DOHH2 (cell line): ENCODE data around the gene PGM2.

Experiments
- H3F3A ChIP-seq: fragments of 200-600 bp; sonication (generic), shearing (Covaris generic); 2 replicates; pipeline ENCODE4 v1.6.0; 2016; ENCODE audit warnings: antibody characterized with exemption, mild to moderate bottlenecking; ENCODE audit not compliant: control insufficient read depth, insufficient read depth
- H3K27ac ChIP-seq: fragments of 200-600 bp; sonication (generic); 2 replicates; pipeline ENCODE4 v1.5.1; 2014; ENCODE audit warnings: low read depth, mild to moderate bottlenecking, low read length, moderate library complexity
- H3K27me3 ChIP-seq: fragments of 200-600 bp; sonication (generic); 2 replicates; pipeline ENCODE4 v1.6.1; 2014; ENCODE audit warnings: mild to moderate bottlenecking, low read length, mixed read lengths; ENCODE audit not compliant: control insufficient read depth
- H3K36me3 ChIP-seq: fragments of 200-600 bp; sonication (generic); 2 replicates; pipeline ENCODE4 v1.6.1; 2014; ENCODE audit warnings: mild to moderate bottlenecking, low read length, moderate library complexity, mixed read lengths; ENCODE audit not compliant: control insufficient read depth
- H3K4me1 ChIP-seq: fragments of 200-600 bp; sonication (generic); 2 replicates; pipeline ENCODE4 v1.6.1; 2014; ENCODE audit warnings: mild to moderate bottlenecking, low read length, mixed read lengths; ENCODE audit not compliant: control insufficient read depth
- H3K4me2 ChIP-seq: fragments of 200-600 bp; sonication (generic); 2 replicates; pipeline ENCODE4 v1.6.0; 2014; ENCODE audit warnings: mild to moderate bottlenecking, low read length, moderate library complexity
- H3K4me3 ChIP-seq: fragments of 200-600 bp; sonication (generic); 2 replicates; pipeline ENCODE4 v1.5.1; 2014; ENCODE audit warnings: mild to moderate bottlenecking, low read length, mixed read lengths
- H3K79me2 ChIP-seq: fragments of 200-600 bp; sonication (generic); 2 replicates; pipeline ENCODE4 v1.6.1; 2014; ENCODE audit warnings: mild to moderate bottlenecking, low read length, mixed read lengths; ENCODE audit not compliant: control insufficient read depth
- H3K9me2 ChIP-seq: fragments of 200-600 bp; sonication (generic); replicated peaks from 2 replicates; pipeline ENCODE4 v1.6.1; 2014; ENCODE audit warnings: mild to moderate bottlenecking, low read length, mixed read lengths; ENCODE audit not compliant: control insufficient read depth
- H3K9me3 ChIP-seq: fragments of 200-600 bp; sonication (generic); 2 replicates; pipeline ENCODE4 v1.6.1; 2014; ENCODE audit warnings: antibody characterized with exemption, low read length, mixed read lengths; ENCODE audit not compliant: control insufficient read depth, insufficient read depth
- H4K20me1 ChIP-seq: fragments of 200-600 bp; sonication (generic); 2 replicates; pipeline ENCODE4 v1.6.0; 2014; ENCODE audit warnings: low read depth, mild to moderate bottlenecking, antibody characterized with exemption, low read length, moderate library complexity; ENCODE audit not compliant: control insufficient read depth, insufficient read depth
- EZH2phosphoT487 ChIP-seq: fragments of 200-600 bp; sonication (generic); IDR thresholded peaks from 2 replicates; pipeline ENCODE4 v1.6.1; 2017; ENCODE audit warnings: borderline replicate concordance, mild to moderate bottlenecking, antibody characterized with exemption, low read length, moderate library complexity, mixed read lengths
- TF ChIP-seq, protein P1 (sequence below): fragments of 200-600 bp; sonication (generic); IDR thresholded peaks from one replicate; pipeline ENCODE4 v1.5.1; 2014; ENCODE audit warnings: antibody characterized with exemption, mild to moderate bottlenecking, low read depth, low read length; ENCODE audit not compliant: poor library complexity, severe bottlenecking

The PGM2 gene

DNA sequence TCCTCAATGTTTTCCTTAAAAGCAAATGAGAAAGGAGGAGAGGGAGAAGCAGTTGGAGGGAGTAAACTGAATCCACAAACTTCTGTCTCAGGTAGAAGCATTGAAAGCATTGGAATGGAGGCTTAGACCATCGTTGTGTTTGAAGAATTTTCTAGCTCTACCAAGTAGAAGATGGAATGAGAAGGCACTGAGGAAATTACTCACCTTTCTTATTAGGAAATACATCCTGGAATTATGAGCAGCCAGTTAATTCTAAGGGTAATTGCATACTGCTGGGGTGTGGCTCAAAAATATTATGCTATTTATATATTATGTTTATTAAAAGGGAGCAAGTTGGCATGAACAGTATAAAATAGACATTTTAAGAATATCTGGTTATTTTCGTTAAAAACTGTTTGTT, 12.9 kb downstream of the PGM2 start:
- H3K27me3 ChIP-seq = no peaks in the 10 kb centered on the region
- H4K20me1 ChIP-seq = no peaks in the 10 kb centered on the region
- no peak overlapping the region for H3K4me3 ChIP-seq
- H3K4me1 ChIP-seq = peaks cover 10% of the 10 kb centered on the region
- H3K36me3 ChIP-seq = peaks cover 71% of the 10 kb centered on the region
- H3F3A ChIP-seq = no peaks in the 10 kb centered on the region
- no peaks in the 10 kb centered on the region for H3K9me2 ChIP-seq
- no peaks in the 10 kb centered on the region for H3K79me2 ChIP-seq
- no peak overlapping the region for H3K27ac ChIP-seq
- H3K4me2 ChIP-seq = no peak overlapping the region
- no peak for TF ChIP-seq EZH2phosphoT487
- TF ChIP-seq, protein P1, sequence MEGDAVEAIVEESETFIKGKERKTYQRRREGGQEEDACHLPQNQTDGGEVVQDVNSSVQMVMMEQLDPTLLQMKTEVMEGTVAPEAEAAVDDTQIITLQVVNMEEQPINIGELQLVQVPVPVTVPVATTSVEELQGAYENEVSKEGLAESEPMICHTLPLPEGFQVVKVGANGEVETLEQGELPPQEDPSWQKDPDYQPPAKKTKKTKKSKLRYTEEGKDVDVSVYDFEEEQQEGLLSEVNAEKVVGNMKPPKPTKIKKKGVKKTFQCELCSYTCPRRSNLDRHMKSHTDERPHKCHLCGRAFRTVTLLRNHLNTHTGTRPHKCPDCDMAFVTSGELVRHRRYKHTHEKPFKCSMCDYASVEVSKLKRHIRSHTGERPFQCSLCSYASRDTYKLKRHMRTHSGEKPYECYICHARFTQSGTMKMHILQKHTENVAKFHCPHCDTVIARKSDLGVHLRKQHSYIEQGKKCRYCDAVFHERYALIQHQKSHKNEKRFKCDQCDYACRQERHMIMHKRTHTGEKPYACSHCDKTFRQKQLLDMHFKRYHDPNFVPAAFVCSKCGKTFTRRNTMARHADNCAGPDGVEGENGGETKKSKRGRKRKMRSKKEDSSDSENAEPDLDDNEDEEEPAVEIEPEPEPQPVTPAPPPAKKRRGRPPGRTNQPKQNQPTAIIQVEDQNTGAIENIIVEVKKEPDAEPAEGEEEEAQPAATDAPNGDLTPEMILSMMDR = no peak
- no peaks in the 10 kb centered on the region for H3K9me3 ChIP-seq

DNA sequence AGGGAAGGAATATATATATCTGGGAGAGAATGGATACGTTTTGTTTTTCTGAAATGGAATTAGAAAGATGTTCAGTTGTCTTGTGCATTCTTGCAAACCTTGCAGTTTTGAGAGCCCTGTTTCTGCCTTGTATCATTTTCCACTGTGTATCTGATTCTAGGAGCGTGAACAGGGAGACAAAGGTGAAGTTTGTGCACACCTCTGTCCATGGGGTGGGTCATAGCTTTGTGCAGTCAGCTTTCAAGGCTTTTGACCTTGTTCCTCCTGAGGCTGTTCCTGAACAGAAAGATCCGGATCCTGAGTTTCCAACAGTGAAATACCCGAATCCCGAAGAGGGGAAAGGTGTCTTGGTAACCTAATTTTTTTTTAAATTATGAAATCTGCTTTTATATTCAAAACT, 17.7 kb downstream of the PGM2 start:
- peaks cover 68% of the 10 kb centered on the region for H3K36me3 ChIP-seq
- no peak for TF ChIP-seq EZH2phosphoT487
- TF ChIP-seq, protein P1 = no peak
- H3K4me1 ChIP-seq = no peaks in the 10 kb centered on the region
- no peaks in the 10 kb centered on the region for H3F3A ChIP-seq
- no peaks in the 10 kb centered on the region for H3K27me3 ChIP-seq
- no peak overlapping the region for H3K4me3 ChIP-seq
- no peaks in the 10 kb centered on the region for H4K20me1 ChIP-seq
- no peaks in the 10 kb centered on the region for H3K9me2 ChIP-seq
- H3K4me2 ChIP-seq = no peak overlapping the region
- no peaks in the 10 kb centered on the region for H3K9me3 ChIP-seq
- H3K79me2 ChIP-seq = no peaks in the 10 kb centered on the region
- H3K27ac ChIP-seq = no peak overlapping the region

DNA sequence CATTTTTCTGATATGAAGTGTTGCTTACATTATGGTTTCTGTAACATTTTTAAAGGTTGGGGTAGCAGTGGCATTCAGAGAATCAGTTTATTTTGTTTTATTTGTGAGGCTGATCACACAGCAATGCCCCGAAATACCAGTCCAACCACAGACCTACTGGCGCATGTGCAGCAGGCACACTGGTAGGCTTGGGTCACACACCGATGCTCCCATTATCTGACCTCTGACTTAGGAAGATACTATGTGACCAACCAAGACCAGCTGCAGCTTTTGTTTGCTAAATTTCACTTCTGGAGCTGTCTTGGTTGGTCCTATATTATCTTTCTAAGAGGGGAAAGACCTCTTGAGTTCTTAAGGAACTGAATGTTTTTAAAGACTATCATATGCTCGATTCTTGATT, 18.7 kb downstream of the PGM2 start:
- no peak overlapping the region for H3K4me3 ChIP-seq

More for the DNA sequence above, 18.7 kb downstream of the PGM2 start:
- Histone ChIP-seq H3K4me1 (no peaks in the 10 kb centered on the region), H3K36me3 (peaks cover 69% of the 10 kb centered on the region), H3K27ac (no peak overlapping the region), H3K27me3 (no peaks in the 10 kb centered on the region), H3K4me2 (no peak overlapping the region), H4K20me1 (no peaks in the 10 kb centered on the region), H3K9me3 (no peaks in the 10 kb centered on the region), H3F3A (no peaks in the 10 kb centered on the region), H3K79me2 (no peaks in the 10 kb centered on the region), H3K9me2 (no peaks in the 10 kb centered on the region)
- no peak for TF ChIP-seq EZH2phosphoT487
- TF ChIP-seq, protein P1 = no peak
